HG03520 (cell line): ENCODE measurements around the gene RARRES2.
"Not testable (repeated sequence)": the region's sequence is repeated elsewhere in the genome, so short reads cannot be mapped to it uniquely, and the experiment has no call there.

ENCODE experiments used
- ATAC-seq: cut with Tn5 transposase; IDR thresholded peaks from one replicate; pipeline ENCODE4 v1.9.1; 2021; ENCODE audit warnings: mild to moderate bottlenecking, moderate library complexity; ENCODE audit not compliant: unreplicated experiment

RARRES2 gene

DNA sequence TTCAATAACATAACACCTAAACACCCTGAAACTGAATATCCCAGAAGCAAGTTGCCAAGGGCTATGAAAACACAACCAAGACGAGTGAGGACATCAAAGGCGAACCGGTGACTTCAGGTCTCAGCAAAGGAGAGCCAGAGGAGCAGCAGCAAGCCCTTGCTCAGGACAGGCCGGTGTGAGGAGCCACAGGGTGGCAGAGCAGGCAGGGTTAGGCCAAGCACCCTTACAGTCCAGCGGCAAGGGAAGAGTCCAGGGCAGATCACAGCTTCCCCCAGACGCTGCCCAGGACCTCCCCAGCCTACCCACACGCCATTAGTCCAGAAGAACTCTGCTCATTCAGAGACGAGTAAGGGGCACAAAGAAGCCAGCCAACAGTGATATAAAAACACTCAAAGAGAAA is 45.8 kb downstream of the RARRES2 start:
- ATAC-seq: not testable (repeated sequence)

DNA sequence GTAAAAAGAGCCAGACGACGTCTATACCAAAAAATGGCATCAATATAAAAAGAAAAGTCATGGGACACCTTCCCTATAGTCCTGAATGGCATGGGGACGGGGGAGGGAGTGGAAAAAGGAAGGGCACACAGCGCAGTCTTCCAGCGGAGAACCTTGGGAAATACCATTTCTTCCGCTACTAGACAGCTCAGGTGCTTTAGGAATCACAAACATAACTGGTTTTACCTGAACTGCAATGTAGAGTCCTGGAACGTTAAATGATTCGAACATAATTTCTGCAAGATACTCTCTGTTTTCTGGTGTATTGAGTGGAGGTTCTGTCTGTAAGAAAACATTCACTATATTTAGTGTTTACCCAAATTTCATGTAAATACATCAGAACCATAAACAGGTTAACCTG is 46.4 kb downstream of the RARRES2 start:
- ATAC-seq: not testable (repeated sequence)

DNA sequence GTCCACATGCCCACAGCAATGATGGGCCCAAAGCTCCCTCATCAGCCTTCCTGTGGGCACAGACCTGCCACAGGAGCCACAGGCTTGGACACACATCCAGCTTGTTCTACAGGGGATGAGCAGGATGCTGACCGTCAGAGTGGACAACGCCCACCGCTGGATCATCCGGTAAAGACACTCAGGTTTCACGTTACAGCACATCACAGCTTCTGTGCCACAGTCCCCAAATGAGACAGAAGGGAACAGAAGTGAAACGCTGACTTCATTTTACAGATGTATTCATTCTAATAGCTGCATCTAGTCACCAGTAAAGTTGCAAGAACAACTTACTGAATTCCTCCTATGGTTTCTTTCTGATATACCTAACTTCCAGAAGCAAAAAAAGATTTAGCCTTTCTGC is 51.1 kb downstream of the RARRES2 start:
- not testable (repeated sequence) for ATAC-seq

DNA sequence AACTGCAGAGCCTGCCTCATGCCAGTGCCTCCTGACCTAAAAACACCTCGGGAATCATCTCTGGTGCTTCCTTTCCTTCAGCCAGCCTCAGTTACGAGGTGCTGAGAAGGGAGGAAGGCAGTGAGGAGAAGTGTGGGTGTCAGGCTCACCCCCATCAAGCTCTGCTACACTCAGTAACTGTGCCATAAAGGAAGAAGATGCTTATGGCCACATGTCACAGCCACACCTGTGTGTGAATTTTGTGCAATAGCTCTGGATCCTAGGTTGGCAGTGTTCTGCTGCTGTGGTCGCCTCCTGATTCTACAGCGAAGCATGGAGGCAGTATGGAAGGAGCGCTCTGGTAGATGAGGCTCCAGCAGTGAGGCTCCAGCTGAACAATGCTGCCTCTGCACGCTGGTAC is 52.6 kb downstream of the RARRES2 start:
- not testable (repeated sequence) for ATAC-seq
